WI38 (cell line): Measurements from ENCODE around the gene SPAG6.
A peak's percentile ranks its signal among the peaks of the same experiment; 100 is the strongest.

Experiments used
- H3K4me3 ChIP-seq: 2 replicates; pipeline ENCODE4 v1.5.1; 2011; ENCODE audit warnings: low read depth, mild to moderate bottlenecking, control low read depth, low read length
- CTCF ChIP-seq: IDR thresholded peaks from 2 replicates; pipeline ENCODE4 v1.5.1; 2012; ENCODE audit warnings: low read depth, mild to moderate bottlenecking, control low read depth, low read length

Gene SPAG6

GRCh38 chr10:22429146-22429545 is 83.8 kb downstream of the SPAG6 start:
- no peak overlapping the region for H3K4me3 ChIP-seq

GRCh38 chr10:22429981-22430421 is 84.7 kb downstream of the SPAG6 start:
- no peak for TF ChIP-seq CTCF
- H3K4me3 ChIP-seq: no peak overlapping the region

More at GRCh38 chr10:22429146-22429545, 83.8 kb downstream of the SPAG6 start:
- no peak for TF ChIP-seq CTCF

- H3K4me3 ChIP-seq: no peak overlapping the region
- TF ChIP-seq CTCF: no peak
These were observed 88.6 kb downstream of the SPAG6 start for GRCh38 chr10:22433875-22434274.

- H3K4me3 ChIP-seq: no peak overlapping the region
- TF ChIP-seq CTCF: no peak
These were observed 89.2 kb downstream of the SPAG6 start for GRCh38 chr10:22434521-22434920.

GRCh38 chr10:22435650-22436049 is 90.4 kb downstream of the SPAG6 start:
- no peak for TF ChIP-seq CTCF

GRCh38 chr10:22436526-22436892 is 91.2 kb downstream of the SPAG6 start:
- TF ChIP-seq CTCF: no peak
- H3K4me3 ChIP-seq: peak overlapping the region; percentile 72

More at GRCh38 chr10:22435650-22436049, 90.4 kb downstream of the SPAG6 start:
- H3K4me3 ChIP-seq: no peak overlapping the region

GRCh38 chr10:22436893-22437619 is 91.8 kb downstream of the SPAG6 start:
- TF ChIP-seq CTCF: no peak
- H3K4me3 ChIP-seq: peak overlapping the region; percentile 72
